Stimulated activated CD8-positive, alpha-beta memory T cell treated with anti-CD3 and anti-CD28 coated beads, Interleukin-15, amount 100 ng/mL, for 24 hours (primary cell): ENCODE data around the gene NFATC3.
"Not testable (repeated sequence)": the region's sequence is repeated elsewhere in the genome, so short reads cannot be mapped to it uniquely, and the experiment has no call there.

Experiments
- DNase-seq: peaks from one replicate; pipeline ENCODE4 v3.0.0-alpha.2; 2020; ENCODE audit warnings: low read depth

NFATC3 gene

GRCh38 chr16:68116256-68116867, 31.2 kb downstream of the NFATC3 start:
- no peak for DNase-seq

DNA sequence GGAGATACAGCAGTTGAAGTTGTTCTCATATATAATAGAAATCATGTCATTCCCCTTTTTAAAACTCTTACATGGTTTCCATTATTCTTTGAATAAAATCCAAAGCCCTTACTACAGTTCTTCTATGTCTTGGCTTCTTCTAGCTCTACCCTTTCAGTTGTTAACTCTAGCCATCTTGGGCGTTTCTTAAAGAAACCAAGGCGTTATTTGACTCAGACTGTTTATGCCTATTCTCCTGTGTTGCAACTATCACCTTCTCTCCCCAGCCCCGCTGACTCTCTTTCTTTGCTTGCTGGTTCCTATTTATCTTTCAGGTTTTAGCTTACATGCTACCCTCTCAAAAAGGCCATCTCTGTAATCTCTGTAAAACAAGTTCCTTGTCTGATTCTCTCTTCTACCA, 32.7 kb downstream of the NFATC3 start:
- no peak for DNase-seq

DNA sequence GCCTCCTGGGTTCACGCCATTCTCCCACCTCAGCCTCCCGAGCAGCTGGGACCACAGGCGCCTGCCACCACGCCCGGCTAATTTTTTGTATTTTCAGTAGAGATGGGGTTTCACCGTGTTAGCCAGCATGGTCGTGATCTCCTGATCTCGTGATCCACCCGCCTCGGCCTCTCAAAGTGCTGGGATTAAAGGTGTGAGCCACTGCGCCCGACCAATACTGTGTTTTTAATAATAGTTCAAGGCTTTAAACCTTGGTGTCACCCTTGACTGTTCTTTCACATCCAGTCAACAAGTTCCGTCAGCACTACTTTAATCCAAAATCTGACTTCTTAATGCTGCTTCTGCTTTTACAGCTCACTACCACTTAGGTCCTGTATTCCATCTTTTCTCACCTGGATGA, 33.8 kb downstream of the NFATC3 start:
- DNase-seq, result not testable (repeated sequence)

GRCh38 chr16:68120496-68120895, 35.3 kb downstream of the NFATC3 start:
- DNase-seq, result not testable (repeated sequence)

GRCh38 chr16:68126395-68126794, 41.2 kb downstream of the NFATC3 start:
- DNase-seq, result no peak

DNA sequence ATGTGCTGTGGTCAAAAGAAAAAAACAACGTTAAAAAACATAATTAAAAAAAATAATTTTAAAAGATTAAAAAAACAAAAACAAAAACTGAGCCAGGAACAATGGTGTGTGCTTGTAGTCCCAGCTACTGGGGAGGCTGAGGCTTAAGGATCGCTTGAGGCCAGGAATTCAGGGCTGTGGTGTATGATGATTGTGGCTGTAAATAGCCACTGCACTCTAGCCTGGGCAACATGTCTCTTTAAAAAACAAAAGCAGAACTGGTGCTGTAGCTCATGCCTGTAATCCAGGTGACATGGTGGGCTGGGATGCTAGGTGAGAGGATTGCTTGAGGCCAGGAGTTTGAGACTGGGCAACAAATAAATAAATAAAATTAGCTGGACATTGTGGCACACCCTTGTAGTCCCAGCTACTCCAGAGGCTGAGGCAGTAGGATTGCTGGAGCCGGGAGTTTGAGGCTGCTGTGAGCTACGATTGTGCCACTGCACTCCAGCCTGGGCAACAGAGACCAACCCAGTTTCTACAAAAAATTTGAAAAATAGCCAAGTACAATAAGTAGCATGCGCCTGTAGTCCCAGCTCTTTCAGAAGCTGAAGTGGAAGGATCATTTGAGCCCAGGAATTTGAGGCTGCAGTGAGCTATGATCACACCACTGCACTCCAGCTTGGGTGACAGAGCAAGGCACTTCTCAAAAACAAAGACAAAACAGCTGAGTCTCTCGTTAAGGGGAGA, 43.6 kb downstream of the NFATC3 start:
- no peak for DNase-seq

DNA sequence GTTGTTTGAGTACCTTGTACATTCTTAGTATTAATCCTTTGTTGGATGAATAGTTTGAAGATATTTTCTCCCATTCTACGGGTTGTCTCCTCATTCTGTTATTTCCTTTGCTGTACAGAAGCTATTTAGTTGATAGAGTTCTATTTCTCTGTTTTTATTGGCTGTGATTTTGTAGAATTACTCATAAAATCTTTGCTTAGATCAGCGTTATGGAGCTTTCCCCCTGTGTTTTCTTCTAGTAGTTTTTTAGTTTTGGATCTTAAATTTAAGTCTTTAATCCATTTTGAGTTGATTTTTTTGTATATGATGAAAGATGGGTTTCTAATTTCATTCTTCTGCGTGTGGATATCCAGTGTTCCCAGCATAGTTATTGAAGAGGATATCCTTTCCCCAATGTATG, 45.4 kb downstream of the NFATC3 start:
- no peak for DNase-seq

DNA sequence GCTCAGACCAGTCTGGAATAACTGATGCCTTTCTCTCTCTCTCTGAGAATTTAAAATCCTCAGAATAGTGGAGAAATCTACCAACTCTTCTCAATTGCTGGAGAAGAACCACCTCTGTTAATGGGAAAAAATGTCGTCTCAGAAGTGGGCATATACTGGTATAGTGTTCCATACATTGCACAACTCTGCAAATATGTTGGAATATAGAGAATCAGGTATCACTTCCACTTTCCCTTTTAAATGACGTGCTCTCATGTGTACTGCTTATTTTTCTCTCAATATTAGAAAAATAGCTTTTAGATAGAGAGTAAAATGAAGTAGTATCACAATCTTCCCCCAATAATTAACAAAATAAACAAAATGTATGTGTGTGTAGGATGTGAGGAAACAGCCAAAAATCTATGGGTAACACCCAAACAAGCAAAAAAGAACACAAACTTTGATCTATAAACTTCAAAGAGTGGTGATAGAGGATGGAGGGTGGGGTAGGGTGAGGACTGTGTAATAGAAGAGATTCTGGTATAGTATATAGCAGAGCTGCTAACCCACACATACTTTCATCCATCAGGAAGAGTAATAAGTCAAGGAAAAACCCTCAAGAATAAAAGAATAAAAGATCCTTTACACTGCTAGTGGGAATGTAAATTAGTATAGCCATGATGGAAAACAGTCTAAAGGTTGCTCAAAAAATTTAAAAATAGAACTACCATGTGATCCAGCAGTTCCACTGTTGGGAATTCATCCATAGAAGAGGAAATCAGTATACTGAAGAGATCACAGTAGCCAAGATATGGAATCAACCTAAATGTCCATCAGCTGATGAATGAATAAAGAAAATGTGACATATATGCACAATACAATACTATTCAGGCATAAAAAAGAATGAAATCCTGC, 46.9 kb downstream of the NFATC3 start:
- no peak for DNase-seq

DNA sequence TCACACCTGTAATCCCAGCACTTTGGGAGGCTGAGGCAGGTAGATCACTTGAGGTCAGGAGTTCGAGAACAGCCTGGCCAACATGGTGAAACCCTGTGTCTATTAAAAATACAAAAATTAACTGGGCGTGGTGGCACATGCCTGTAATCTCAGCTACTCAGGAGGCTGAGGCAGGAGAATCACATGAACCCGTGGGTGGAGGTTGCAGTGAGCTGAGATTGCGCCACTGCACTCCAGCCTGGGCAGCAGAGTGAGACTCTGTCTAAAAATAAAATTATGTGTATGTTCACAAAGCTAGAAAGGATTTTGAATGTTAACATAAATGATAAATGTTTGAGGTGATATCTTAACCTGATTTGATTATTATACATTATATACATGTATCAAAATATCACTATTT, 47.8 kb downstream of the NFATC3 start:
- not testable (repeated sequence) for DNase-seq

DNA sequence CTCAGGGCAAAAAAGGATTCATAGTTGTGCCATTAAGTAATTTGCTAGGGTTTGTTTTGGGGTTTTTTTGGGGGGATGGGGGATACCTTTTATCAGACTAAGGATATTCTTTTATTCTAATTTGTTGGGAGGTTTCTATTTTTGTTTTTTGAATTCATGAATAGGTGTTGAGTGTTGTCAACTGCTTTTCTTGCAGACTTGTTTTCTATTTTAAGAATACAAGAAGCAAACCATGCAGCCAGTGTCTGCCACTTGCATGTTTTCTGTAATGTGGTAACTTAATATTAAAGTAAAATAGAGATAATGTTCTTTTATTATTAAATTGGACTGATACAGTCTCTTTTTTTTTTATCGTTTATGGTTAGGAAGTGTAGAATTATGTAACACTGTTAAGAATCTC, 49.5 kb downstream of the NFATC3 start:
- DNase-seq, result no peak

GRCh38 chr16:68136515-68136914, 51.3 kb downstream of the NFATC3 start:
- no peak for DNase-seq

DNA sequence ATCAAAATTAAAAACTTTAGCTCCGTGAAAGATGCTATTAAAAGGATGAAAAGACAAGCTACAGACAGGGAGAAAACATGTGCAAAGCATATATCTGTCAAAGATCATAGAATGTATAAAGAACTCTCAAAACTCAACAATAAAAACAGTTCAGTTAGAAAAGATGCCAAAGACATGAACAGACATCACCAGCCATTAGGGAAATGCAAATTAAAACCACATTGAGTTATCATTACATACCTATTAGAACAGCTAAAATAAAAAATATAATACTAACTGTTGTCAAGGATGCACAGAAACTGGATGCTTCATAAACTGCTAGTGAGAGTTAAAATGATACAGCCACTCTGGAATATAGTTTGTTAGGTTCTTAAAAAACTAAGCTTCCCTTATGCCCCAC, 58.8 kb downstream of the NFATC3 start:
- no peak for DNase-seq

DNA sequence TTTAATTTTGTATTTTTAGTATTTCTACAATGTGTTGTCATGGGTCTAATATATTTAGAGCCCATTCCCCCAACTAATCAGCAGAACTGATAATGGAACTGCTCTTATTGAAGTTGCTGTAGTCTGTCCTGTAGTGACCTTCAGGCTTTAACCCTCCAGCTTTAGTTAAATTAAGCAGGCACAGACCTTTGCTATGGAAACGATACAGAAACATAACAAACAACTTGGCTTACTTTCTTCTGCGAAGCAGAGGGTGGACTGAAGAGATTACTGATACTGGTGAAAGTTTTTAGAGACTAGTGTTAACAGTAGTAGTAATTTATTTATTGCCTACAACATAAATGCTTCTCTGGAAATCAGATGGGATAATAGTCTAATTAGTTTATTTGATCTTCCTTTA, 61.4 kb downstream of the NFATC3 start:
- DNase-seq, result no peak

DNA sequence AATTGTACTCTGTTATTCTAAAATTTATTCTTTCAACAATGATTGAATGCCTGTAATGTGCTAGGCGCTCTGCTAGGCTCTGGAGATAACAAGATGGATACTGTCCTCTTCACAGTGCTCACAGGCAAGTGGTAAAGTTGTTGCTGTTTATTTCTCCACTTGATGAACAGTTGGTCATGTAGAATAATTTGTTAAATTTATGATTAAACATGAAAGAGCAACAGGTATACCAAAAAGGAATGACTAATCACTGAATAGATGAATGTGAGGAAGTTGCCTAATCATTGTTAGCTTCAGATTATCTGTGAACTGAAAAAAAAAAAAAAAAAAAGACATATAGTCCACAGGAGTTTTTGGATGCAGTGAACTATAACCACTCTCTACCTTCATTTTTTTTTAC, 62.3 kb downstream of the NFATC3 start:
- DNase-seq, result no peak

GRCh38 chr16:68149596-68149995, 64.4 kb downstream of the NFATC3 start:
- no peak for DNase-seq

DNA sequence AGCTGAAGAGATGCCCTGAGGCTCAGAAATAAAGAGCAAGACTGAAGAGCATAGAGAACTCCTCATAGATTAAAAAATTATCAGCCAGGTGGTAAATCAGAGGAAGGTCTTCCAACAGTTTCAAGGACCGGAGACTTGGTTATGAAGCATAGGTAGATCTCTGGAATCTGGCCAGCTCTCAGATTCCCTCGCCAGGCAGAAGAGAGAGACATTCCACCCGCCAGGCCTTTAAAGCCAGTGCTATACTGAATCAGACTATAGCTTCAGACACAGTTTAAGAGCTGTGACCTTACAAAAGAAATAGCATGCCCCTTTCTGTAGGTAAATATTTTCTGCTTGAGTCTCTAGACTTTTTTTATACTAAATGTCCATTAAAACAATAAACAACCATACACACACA, 70.3 kb downstream of the NFATC3 start:
- no peak for DNase-seq

GRCh38 chr16:68162413-68162812, 77.2 kb downstream of the NFATC3 start:
- no peak for DNase-seq

GRCh38 chr16:68163275-68163674, 78.1 kb downstream of the NFATC3 start:
- DNase-seq, result not testable (repeated sequence)

DNA sequence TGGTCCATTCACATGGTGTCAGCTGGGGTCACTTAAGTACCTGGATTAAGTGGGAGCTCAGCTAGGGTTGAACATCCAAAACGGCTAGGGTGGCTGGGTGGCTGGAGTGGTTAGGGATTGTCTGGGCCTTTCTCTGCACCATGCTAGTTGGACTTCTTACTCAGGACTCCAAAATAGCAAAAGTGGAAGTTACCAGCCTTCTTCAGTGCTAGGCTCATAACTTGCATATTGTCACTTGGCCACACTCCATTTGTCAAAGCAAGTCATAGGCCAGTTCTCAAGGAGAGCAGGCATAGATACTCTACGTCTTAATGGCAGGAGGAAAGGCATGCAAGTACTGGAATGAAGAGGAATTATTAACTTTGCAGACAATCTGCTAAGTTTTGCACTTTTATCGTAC, 81.1 kb downstream of the NFATC3 start:
- no peak for DNase-seq

GRCh38 chr16:68179196-68179795, 94.1 kb downstream of the NFATC3 start:
- no peak for DNase-seq

GRCh38 chr16:68179855-68180254, 94.7 kb downstream of the NFATC3 start:
- DNase-seq, result no peak

GRCh38 chr16:68183046-68183445, 97.9 kb downstream of the NFATC3 start:
- DNase-seq, result no peak

GRCh38 chr16:68186877-68187276, 101.7 kb downstream of the NFATC3 start:
- no peak for DNase-seq
